NCI-H2227 (cell line): Measurements from ENCODE around the gene TIMM22.
"Not testable (repeated sequence)": the region's sequence is repeated elsewhere in the genome, so short reads cannot be mapped to it uniquely, and the experiment has no call there.

Experiments
- DNase-seq: peaks from one replicate; lab custom pipeline; 2025; ENCODE audit not compliant: unreplicated experiment; lab: John Stamatoyannopoulos, UW

TIMM22 gene

GRCh38 chr17:996554-997344 is at the start of gene TIMM22:
TSS of gene TIMM22 (plus strand) at chr17:997129. CDS start at chr17:997143, 14 bp downstream.
- peak; percentile 97 for DNase-seq

GRCh38 chr17:948284-948852 is 48.6 kb upstream of the TIMM22 start:
- DNase-seq: no peak

GRCh38 chr17:949623-950303 is 47.2 kb upstream of the TIMM22 start:
- DNase-seq: peak; percentile 32

- DNase-seq: no peak
These were observed 45.4 kb upstream of the TIMM22 start for GRCh38 chr17:951325-952132.

- not testable (repeated sequence) for DNase-seq
These were observed 44.3 kb upstream of the TIMM22 start for GRCh38 chr17:952592-952991.

- DNase-seq: no peak
These were observed 43.2 kb upstream of the TIMM22 start for GRCh38 chr17:953767-954166.

- DNase-seq: no peak
These were observed 42.3 kb upstream of the TIMM22 start for GRCh38 chr17:954431-955164.

- DNase-seq: no peak
These were observed 40.0 kb upstream of the TIMM22 start for GRCh38 chr17:956905-957304.

GRCh38 chr17:957856-958421 is 39.0 kb upstream of the TIMM22 start:
- no peak for DNase-seq

- DNase-seq: no peak
These were observed 38.0 kb upstream of the TIMM22 start for GRCh38 chr17:958712-959451.

- DNase-seq: no peak
These were observed 34.8 kb upstream of the TIMM22 start for GRCh38 chr17:962166-962565.

GRCh38 chr17:962670-963069 is 34.3 kb upstream of the TIMM22 start:
- DNase-seq: no peak

GRCh38 chr17:964876-965275 is 32.1 kb upstream of the TIMM22 start:
- DNase-seq: peak; percentile 30

GRCh38 chr17:965311-965989 is 31.5 kb upstream of the TIMM22 start:
- DNase-seq: no peak

GRCh38 chr17:967122-967521 is 29.8 kb upstream of the TIMM22 start:
- DNase-seq: no peak

GRCh38 chr17:968812-969730 is 27.9 kb upstream of the TIMM22 start:
- DNase-seq: peak; percentile 24

- DNase-seq: peak; percentile 53
These were observed 27.0 kb upstream of the TIMM22 start for GRCh38 chr17:969811-970355.

GRCh38 chr17:970364-970763 is 26.6 kb upstream of the TIMM22 start:
- DNase-seq: no peak
